Gastroesophageal sphincter (tissue), 3 donors: ENCODE results near the gene RAMP2.

Experiments used
- CTCF ChIP-seq, 4 experiments: fragments of 200-600 bp in 2 of 4; fragments of 450-650 bp in 2 of 4; sonication (generic) in 1 of 4; IDR thresholded peaks; one replicate each; pipeline ENCODE4 v1.5.1; 2017 to 2019; ENCODE audit warnings: antibody characterized with exemption in 4 of 4, mild to moderate bottlenecking in 2 of 4, moderate library complexity in 2 of 4
- EP300 ChIP-seq: sonication (generic); formaldehyde crosslinking; IDR thresholded peaks from one replicate; pipeline ENCODE4 v1.6.1; 2017; ENCODE audit warnings: antibody characterized with exemption, mild to moderate bottlenecking
- POLR2A ChIP-seq, 2 donors: fragments of 450-650 bp; IDR thresholded peaks; one replicate each; pipeline ENCODE4 v1.6.1; 2017; ENCODE audit warnings: antibody characterized with exemption in 2 of 2, mild to moderate bottlenecking in 2 of 2, moderate library complexity in 1 of 2

- TF ChIP-seq CTCF (IDR thresholded peaks at IDR 0.05), result no peak
- TF ChIP-seq POLR2A (IDR thresholded peaks at IDR 0.05), result no peak
- TF ChIP-seq EP300, result no peak
Observed at GRCh38 chr17:42784409-42784808, 23.4 kb downstream of the RAMP2 start.
